ENCODE measurements around the gene LARP4B. TPM values are rescaled to one million over a fixed set of nuclear protein-coding genes. Genes with fewer than 3 reads are reported as not detected.

LARP4B gene
- polyA plus RNA-seq, 1 donor (not counting 4 experiments of a cell fraction or from before 2014, with no cell fraction given), result 39.4 TPM

DNA sequence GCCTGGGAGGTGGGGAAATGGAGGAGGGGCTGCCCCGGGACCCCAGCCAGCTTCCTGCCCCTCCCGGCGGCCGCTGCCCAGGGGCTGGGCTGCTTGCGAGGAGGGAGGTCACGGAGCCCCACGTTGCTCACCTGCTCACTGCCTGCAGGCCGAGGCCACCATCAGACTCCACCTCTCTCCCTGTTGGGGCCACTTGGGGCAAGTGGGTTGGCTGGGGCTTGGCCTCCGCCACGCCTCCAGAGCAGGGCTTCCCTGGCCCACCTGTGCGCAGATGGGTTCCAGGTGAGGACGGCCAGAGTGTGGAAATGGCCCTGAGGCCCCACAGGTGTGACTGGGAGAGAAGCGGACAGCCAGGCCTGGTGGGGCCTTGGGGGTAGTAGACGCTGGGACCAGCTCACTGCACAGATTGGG lies 159.3 kb downstream of the LARP4B start:
- no peaks in the 10 kb centered on the region for H3K4me1 ChIP-seq (ENCODE audit: control insufficient read depth, extremely low read depth, insufficient read depth, low read length)
- H3K9ac ChIP-seq (ENCODE audit: control insufficient read depth, extremely low read depth, insufficient read depth, low read length), result no peak overlapping the region
- no peak overlapping the region for H3K4me2 ChIP-seq (ENCODE audit: control insufficient read depth, extremely low read depth, insufficient read depth, low read depth, low read length)
- dilution Hi-C loops (cut with MboI; ENCODE audit: extremely low pct_ligation_motif_present, low sequenced_read_pairs), result no loop called here
- no peaks in the 10 kb centered on the region for H3K9me3 ChIP-seq (ENCODE audit: control insufficient read depth, low read depth, low read length)
- H3K36me3 ChIP-seq (ENCODE audit: control insufficient read depth in 2 of 2, extremely low read depth in 1 of 2, insufficient read depth in 2 of 2, low read length in 2 of 2), result no peaks in the 10 kb centered on the region
- no peaks in the 10 kb centered on the region for H3K79me2 ChIP-seq (ENCODE audit: control insufficient read depth, insufficient read depth, low read length)
- DNase-seq (ENCODE audit: low read depth, low spot score) (no peak), FAIRE-seq (no peak)
- TF ChIP-seq, protein P1, sequence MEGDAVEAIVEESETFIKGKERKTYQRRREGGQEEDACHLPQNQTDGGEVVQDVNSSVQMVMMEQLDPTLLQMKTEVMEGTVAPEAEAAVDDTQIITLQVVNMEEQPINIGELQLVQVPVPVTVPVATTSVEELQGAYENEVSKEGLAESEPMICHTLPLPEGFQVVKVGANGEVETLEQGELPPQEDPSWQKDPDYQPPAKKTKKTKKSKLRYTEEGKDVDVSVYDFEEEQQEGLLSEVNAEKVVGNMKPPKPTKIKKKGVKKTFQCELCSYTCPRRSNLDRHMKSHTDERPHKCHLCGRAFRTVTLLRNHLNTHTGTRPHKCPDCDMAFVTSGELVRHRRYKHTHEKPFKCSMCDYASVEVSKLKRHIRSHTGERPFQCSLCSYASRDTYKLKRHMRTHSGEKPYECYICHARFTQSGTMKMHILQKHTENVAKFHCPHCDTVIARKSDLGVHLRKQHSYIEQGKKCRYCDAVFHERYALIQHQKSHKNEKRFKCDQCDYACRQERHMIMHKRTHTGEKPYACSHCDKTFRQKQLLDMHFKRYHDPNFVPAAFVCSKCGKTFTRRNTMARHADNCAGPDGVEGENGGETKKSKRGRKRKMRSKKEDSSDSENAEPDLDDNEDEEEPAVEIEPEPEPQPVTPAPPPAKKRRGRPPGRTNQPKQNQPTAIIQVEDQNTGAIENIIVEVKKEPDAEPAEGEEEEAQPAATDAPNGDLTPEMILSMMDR (optimal IDR thresholded peaks at IDR 0.05 in 1 of 3, IDR thresholded peaks at IDR 0.05 in 1 of 3, conservative IDR thresholded peaks at IDR 0.05 in 1 of 3; ENCODE audit: extremely low read depth in 1 of 3, insufficient read depth in 2 of 3, low read length in 3 of 3), result no peak
- no peak for TF ChIP-seq EZH2 (IDR thresholded peaks at IDR 0.05; ENCODE audit: low read length)
- peaks cover 2% of the 10 kb centered on the region for H3K27me3 ChIP-seq (ENCODE audit: control insufficient read depth, extremely low read depth, insufficient read depth, low read length)
- no peak overlapping the region for H3K4me3 ChIP-seq (ENCODE audit: control insufficient read depth in 2 of 3, extremely low read depth in 1 of 3, insufficient read depth in 2 of 3, low read depth in 1 of 3, low read length in 3 of 3)
- no peaks in the 10 kb centered on the region for H4K20me1 ChIP-seq (ENCODE audit: control insufficient read depth, extremely low read depth, insufficient read depth, low read length)
- no peaks in the 10 kb centered on the region for H3K9me1 ChIP-seq (ENCODE audit: control insufficient read depth, extremely low read depth, insufficient read depth, low read length)
- no peak overlapping the region for H3K27ac ChIP-seq (ENCODE audit: control insufficient read depth, insufficient read depth, low read length)
- no peak overlapping the region for H2AFZ ChIP-seq (ENCODE audit: control insufficient read depth, low read length)

DNA sequence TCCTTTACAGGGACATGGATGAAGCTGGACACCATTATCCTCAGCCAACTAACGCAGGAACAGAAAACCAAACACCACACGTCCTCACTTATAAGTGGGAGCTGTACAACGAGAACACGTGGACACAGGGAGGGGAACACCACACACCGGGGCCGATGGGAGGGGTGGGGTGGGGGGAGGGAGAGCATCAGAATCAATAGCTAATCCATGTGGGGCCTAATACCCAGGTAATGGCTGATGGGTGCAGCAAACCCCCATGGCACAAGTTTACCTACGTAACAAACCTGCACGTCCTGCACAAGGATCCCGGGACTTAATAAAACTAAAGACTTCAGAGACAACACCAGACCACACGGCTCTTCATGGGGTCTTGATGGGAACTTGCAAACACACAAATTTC lies 159.9 kb downstream of the LARP4B start:
- no peak overlapping the region for H3K4me3 ChIP-seq (ENCODE audit: control insufficient read depth in 2 of 3, extremely low read depth in 1 of 3, insufficient read depth in 2 of 3, low read depth in 1 of 3, low read length in 3 of 3)
- no peaks in the 10 kb centered on the region for H3K9me1 ChIP-seq (ENCODE audit: control insufficient read depth, extremely low read depth, insufficient read depth, low read length)
- no peaks in the 10 kb centered on the region for H3K9me3 ChIP-seq (ENCODE audit: control insufficient read depth, low read depth, low read length)
- dilution Hi-C loops (cut with MboI; ENCODE audit: extremely low pct_ligation_motif_present, low sequenced_read_pairs), result no loop called here
- peaks cover 2% of the 10 kb centered on the region for H3K27me3 ChIP-seq (ENCODE audit: control insufficient read depth, extremely low read depth, insufficient read depth, low read length)
- H3K36me3 ChIP-seq (ENCODE audit: control insufficient read depth in 2 of 2, extremely low read depth in 1 of 2, insufficient read depth in 2 of 2, low read length in 2 of 2), result no peaks in the 10 kb centered on the region
- FAIRE-seq (no peak), DNase-seq (ENCODE audit: low read depth, low spot score) (no peak)
- no peak overlapping the region for H2AFZ ChIP-seq (ENCODE audit: control insufficient read depth, low read length)
- no peaks in the 10 kb centered on the region for H3K79me2 ChIP-seq (ENCODE audit: control insufficient read depth, insufficient read depth, low read length)
- H4K20me1 ChIP-seq (ENCODE audit: control insufficient read depth, extremely low read depth, insufficient read depth, low read length), result no peaks in the 10 kb centered on the region
- H3K4me2 ChIP-seq (ENCODE audit: control insufficient read depth, extremely low read depth, insufficient read depth, low read depth, low read length), result no peak overlapping the region
- H3K9ac ChIP-seq (ENCODE audit: control insufficient read depth, extremely low read depth, insufficient read depth, low read length), result no peak overlapping the region
- TF ChIP-seq, protein P1 (optimal IDR thresholded peaks at IDR 0.05 in 1 of 3, IDR thresholded peaks at IDR 0.05 in 1 of 3, conservative IDR thresholded peaks at IDR 0.05 in 1 of 3; ENCODE audit: extremely low read depth in 1 of 3, insufficient read depth in 2 of 3, low read length in 3 of 3), result no peak
- TF ChIP-seq EZH2 (IDR thresholded peaks at IDR 0.05; ENCODE audit: low read length), result no peak
- no peak overlapping the region for H3K27ac ChIP-seq (ENCODE audit: control insufficient read depth, insufficient read depth, low read length)
- no peaks in the 10 kb centered on the region for H3K4me1 ChIP-seq (ENCODE audit: control insufficient read depth, extremely low read depth, insufficient read depth, low read length)
